ENCODE data around the gene NOS3.
A peak's percentile ranks its signal among the peaks of the same experiment; 100 is the strongest.

DNA sequence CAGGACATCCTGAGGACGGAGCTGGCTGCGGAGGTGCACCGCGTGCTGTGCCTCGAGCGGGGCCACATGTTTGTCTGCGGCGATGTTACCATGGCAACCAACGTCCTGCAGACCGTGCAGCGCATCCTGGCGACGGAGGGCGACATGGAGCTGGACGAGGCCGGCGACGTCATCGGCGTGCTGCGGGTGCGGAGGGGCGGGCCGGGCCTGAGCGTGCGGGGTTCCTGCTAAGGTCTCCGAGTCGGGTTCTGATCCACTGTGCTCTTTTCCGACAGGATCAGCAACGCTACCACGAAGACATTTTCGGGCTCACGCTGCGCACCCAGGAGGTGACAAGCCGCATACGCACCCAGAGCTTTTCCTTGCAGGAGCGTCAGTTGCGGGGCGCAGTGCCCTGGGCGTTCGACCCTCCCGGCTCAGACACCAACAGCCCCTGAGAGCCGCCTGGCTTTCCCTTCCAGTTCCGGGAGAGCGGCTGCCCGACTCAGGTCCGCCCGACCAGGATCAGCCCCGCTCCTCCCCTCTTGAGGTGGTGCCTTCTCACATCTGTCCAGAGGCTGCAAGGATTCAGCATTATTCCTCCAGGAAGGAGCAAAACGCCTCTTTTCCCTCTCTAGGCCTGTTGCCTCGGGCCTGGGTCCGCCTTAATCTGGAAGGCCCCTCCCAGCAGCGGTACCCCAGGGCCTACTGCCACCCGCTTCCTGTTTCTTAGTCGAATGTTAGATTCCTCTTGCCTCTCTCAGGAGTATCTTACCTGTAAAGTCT is 23.1 kb downstream of the NOS3 start:
- TF ChIP-seq CTCF (IDR thresholded peaks at IDR 0.05; ENCODE audit: insufficient read depth, low read depth, low read length) (no peak), EZH2 (IDR thresholded peaks at IDR 0.05; ENCODE audit: insufficient read depth, low read length) (peak; percentile 65)

Measured in astrocyte (in vitro differentiated cells and primary cell).